Measurements from ENCODE around the gene BCLAF1.
"Not testable (repeated sequence)": the region's sequence is repeated elsewhere in the genome, so short reads cannot be mapped to it uniquely, and the experiment has no call there.

BCLAF1 gene

DNA sequence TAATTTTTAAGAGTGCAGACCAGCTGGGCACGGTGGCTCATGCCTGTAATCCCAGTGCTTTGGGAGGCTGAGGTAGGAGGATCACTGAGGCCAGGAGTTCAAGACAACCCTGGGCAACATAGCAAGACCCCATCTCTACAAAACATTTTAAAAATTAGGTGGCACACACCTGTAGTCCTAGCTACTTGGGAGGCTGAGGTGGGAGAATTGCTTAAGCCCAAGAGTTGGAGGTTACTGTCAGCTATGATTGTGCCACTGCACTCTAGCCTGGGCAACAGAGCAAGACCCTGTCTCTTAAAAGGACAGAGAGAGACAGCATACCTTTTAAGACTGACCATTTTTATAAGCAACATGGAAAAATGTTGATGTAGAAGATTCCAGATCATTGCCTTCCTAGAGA, 18.8 kb upstream of the BCLAF1 start:
- not testable (repeated sequence) for H3K27me3 ChIP-seq (ENCODE audit: insufficient read depth, low read length); H3K27ac ChIP-seq (ENCODE audit: low read depth, low read length); H3K4me3 ChIP-seq (ENCODE audit: low read length); H3K4me1 ChIP-seq (ENCODE audit: insufficient read depth, low read length); H3K36me3 ChIP-seq (ENCODE audit: insufficient read depth, low read length); H3K9me3 ChIP-seq (ENCODE audit: insufficient read depth, low read depth, low read length); H3K9ac ChIP-seq (ENCODE audit: low read depth, low read length)
- 100% methylated on average over 1 of the region's 1 CpG for WGBS

DNA sequence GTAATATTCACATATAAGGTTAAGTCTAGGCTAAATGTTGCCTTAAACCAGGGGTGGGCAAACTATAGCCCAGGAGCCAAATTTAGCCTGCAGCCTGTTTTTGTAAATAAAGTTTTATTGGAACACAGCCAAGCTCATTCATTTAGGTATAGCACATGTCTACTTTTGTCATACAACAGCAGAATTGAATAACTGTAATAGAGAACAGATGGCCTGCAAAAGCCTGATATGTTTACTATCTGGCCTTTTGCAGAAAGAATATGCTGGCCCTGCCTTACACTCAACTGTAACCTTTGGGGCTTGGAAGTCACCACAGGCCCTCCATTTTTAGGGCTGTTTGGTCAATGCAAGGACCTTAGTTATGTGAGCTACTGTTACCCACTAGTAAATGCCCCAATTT, 17.7 kb upstream of the BCLAF1 start:
- Histone ChIP-seq H3K36me3 (ENCODE audit: insufficient read depth, low read length) (no peaks in the 10 kb centered on the region), H3K27me3 (ENCODE audit: insufficient read depth, low read length) (no peaks in the 10 kb centered on the region), H3K4me3 (ENCODE audit: low read length) (no peak overlapping the region), H3K9ac (ENCODE audit: low read depth, low read length) (no peak overlapping the region), H3K27ac (ENCODE audit: low read depth, low read length) (no peak overlapping the region), H3K9me3 (ENCODE audit: insufficient read depth, low read depth, low read length) (no peaks in the 10 kb centered on the region), H3K4me1 (ENCODE audit: insufficient read depth, low read length) (no peaks in the 10 kb centered on the region)

DNA sequence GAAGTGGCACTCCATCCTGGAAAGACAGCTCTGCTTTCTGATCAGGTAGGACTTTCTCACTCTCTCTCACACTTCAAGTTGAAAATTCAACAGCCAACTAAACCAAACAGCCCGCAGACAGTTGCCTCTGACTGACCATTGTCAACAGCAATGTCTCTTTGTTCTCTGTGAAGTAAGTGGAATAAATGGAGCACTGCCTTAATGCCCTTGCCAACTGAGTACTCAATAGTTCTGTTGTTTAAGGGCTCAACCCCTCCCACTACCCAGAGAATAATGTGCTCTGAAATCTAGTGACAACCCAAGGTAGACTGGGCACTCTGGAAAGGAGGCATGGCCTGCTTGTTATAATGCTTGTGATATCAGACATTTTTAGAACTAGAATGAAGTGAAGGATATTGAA, 16.8 kb upstream of the BCLAF1 start:
- Histone ChIP-seq H3K4me1 (ENCODE audit: insufficient read depth, low read length) (no peaks in the 10 kb centered on the region), H3K27ac (ENCODE audit: low read depth, low read length) (no peak overlapping the region), H3K9me3 (ENCODE audit: insufficient read depth, low read depth, low read length) (no peaks in the 10 kb centered on the region), H3K27me3 (ENCODE audit: insufficient read depth, low read length) (no peaks in the 10 kb centered on the region), H3K36me3 (ENCODE audit: insufficient read depth, low read length) (no peaks in the 10 kb centered on the region), H3K9ac (ENCODE audit: low read depth, low read length) (no peak overlapping the region), H3K4me3 (ENCODE audit: low read length) (no peak overlapping the region)
- WGBS, result 92% methylated on average over 1 of the region's 1 CpG

DNA sequence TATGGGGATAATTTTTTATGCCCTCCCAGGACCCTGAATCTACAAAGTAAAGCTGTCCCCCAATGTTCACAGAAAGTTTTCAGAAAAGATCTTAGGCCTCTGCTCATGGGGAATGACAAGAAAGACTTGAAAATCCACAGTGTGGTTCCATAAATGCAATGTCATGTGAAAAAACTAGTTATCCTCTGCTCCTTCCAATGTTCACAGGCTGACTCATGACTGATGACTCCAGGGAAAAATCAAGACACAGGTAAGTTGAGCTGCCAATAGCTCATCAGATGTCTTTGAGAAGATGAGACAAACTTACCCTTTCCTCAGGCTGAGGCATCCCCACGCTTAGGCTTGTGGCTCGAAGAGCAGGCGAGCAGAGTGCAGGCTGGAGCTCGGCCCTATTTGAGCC, 14.8 kb upstream of the BCLAF1 start:
- WGBS, result 93% methylated on average over 4 of the region's 4 CpGs

DNA sequence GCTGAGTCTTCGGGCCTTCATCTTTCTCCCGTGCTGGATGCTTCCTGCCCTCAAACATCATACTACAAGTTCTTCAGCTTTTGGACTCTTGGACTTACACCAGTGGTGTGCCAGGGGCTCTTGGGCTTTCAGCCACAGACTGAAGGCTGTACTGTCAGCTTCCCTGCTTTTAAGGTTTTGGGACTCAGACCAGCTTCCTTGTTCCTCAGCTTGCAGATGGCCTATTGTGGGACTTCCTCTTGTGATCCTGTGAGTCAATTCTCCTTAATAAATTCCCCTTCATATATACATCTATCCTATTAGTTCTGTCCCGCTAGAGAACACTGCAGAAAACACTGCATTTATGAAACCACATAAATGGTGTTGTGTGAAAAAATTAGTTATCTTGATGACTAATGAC, 13.9 kb upstream of the BCLAF1 start:
- WGBS, result 92% methylated on average over 3 of the region's 3 CpGs
- H3K4me3 ChIP-seq (ENCODE audit: low read length), result no peak overlapping the region
- H3K4me1 ChIP-seq (ENCODE audit: insufficient read depth, low read length), result no peaks in the 10 kb centered on the region
- no peaks in the 10 kb centered on the region for H3K27me3 ChIP-seq (ENCODE audit: insufficient read depth, low read length)
- no peaks in the 10 kb centered on the region for H3K9me3 ChIP-seq (ENCODE audit: insufficient read depth, low read depth, low read length)
- no peak overlapping the region for H3K27ac ChIP-seq (ENCODE audit: low read depth, low read length)
- no peaks in the 10 kb centered on the region for H3K36me3 ChIP-seq (ENCODE audit: insufficient read depth, low read length)
- no peak overlapping the region for H3K9ac ChIP-seq (ENCODE audit: low read depth, low read length)

More for the DNA sequence above, 14.8 kb upstream of the BCLAF1 start:
- H3K27ac ChIP-seq (ENCODE audit: low read depth, low read length), result no peak overlapping the region
- no peak overlapping the region for H3K9ac ChIP-seq (ENCODE audit: low read depth, low read length)
- H3K4me3 ChIP-seq (ENCODE audit: low read length), result no peak overlapping the region
- no peaks in the 10 kb centered on the region for H3K36me3 ChIP-seq (ENCODE audit: insufficient read depth, low read length)
- H3K4me1 ChIP-seq (ENCODE audit: insufficient read depth, low read length), result no peaks in the 10 kb centered on the region
- H3K9me3 ChIP-seq (ENCODE audit: insufficient read depth, low read depth, low read length), result no peaks in the 10 kb centered on the region
- H3K27me3 ChIP-seq (ENCODE audit: insufficient read depth, low read length), result no peaks in the 10 kb centered on the region

DNA sequence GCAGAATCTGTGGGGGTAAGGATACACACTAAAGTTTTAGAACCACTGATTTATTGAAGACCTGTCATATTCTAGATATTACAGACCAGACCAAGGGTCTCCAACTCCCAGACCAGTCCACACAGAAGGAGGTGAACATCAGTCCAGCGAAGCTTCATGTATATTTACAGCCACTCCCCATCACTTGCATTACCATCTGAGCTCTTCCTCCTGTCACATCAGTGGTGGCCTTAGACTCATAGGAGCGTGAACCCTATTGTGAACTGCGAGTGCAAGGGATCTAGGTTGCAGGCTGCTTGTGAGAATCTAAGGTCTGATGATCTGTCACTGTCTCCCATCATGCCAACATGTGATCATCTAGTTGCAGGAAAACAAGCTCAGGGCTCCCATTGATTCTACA, 5.0 kb upstream of the BCLAF1 start:
- WGBS, result 93% methylated on average over 3 of the region's 3 CpGs
- Histone ChIP-seq H3K27ac (ENCODE audit: low read depth, low read length) (no peak overlapping the region), H3K4me1 (ENCODE audit: insufficient read depth, low read length) (peaks cover 7% of the 10 kb centered on the region), H3K4me3 (ENCODE audit: low read length) (no peak overlapping the region), H3K27me3 (ENCODE audit: insufficient read depth, low read length) (no peaks in the 10 kb centered on the region), H3K9me3 (ENCODE audit: insufficient read depth, low read depth, low read length) (no peaks in the 10 kb centered on the region), H3K9ac (ENCODE audit: low read depth, low read length) (no peak overlapping the region), H3K36me3 (ENCODE audit: insufficient read depth, low read length) (no peaks in the 10 kb centered on the region)

DNA sequence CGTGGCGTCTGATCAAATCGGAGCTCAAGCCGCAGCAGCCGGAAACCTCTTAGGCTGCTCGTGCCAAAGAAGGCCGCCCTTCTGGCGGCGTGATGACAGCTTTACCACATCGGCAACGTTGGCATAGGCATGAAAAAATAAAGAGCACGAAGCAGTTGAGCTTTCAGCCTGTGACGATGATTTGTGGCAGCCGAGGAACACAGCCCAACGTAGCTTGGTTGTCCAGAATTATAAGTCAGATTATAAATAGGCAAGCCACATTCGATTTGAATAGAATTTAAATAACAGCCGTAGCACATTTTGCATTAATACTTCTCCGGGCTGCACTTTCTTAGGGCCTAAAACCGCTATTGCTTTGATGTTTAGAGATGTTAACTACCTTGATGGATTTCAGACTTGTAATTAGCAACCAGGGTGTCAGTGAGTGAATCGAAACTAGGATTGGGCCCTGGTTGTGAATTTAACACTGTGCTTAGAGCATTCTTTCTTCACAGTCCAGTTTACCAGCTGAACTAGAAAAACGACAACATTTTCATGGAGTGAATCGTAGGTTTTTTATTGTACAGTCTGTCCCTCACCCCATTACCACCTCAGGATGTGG, 864 bp upstream of the BCLAF1 start:
- peak overlapping the region; percentile 99 for H3K4me3 ChIP-seq (ENCODE audit: low read length)
- 10% methylated on average over 22 of the region's 22 CpGs for WGBS
- no peaks in the 10 kb centered on the region for H3K36me3 ChIP-seq (ENCODE audit: insufficient read depth, low read length)
- peak overlapping the region; percentile 96 for H3K27ac ChIP-seq (ENCODE audit: low read depth, low read length)
- no peaks in the 10 kb centered on the region for H3K27me3 ChIP-seq (ENCODE audit: insufficient read depth, low read length)
- H3K9me3 ChIP-seq (ENCODE audit: insufficient read depth, low read depth, low read length), result no peaks in the 10 kb centered on the region
- H3K9ac ChIP-seq (ENCODE audit: low read depth, low read length), result peak overlapping the region; percentile 100
- peaks cover 9% of the 10 kb centered on the region for H3K4me1 ChIP-seq (ENCODE audit: insufficient read depth, low read length)

DNA sequence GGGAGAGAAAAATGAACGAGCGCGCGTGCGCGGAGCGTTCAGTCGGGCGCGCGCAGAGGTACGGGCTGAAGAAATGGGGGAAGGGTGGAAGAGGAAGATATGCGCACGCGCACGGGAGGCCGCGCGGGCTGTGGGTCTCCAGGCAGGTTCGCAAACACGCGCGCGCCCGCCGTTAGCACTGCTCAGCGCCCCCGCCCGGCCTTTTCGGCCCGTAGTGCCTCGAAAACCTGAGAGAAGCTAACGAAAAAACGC, 393 bp downstream of the BCLAF1 start:
- under 1% methylated on average over 34 of the region's 34 CpGs for WGBS
- Histone ChIP-seq H3K4me1 (ENCODE audit: insufficient read depth, low read length) (peaks cover 20% of the 10 kb centered on the region), H3K9me3 (ENCODE audit: insufficient read depth, low read depth, low read length) (no peaks in the 10 kb centered on the region)

DNA sequence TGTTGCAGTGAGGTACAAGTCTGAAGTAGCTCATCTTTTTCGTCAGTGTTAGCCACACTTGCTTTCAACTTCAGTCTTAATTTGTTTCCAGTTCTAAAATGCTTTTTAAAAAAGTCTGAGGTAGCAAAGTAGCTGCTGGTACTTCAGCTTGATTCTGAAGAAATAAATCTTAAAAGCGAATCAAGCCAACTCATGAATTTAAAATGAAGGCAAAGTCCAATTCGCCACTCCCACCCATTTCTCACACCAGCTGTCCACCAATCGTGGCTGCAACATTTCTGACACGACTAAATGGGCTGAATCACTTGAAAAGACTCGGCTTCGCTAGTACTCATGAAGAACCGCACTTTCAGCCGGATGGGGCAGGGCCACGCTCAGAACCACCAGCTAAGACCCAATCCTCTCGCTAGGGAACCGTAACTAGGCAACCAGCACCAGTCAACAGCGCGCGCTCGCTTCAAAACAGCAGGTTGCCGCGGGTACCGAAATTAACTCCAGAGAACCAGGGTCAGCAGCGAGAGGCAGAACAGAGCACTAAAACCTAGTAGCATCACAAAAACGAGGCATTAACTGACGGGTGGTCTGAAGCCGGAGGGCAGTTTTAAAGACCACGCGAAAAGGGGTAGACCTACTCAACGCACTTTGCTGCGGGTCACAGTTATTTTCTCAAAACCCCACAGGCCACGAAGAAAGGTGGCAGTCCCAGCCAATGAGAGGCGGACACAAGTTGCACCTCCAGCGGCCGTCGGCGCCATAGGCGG, 900 bp downstream of the BCLAF1 start:
- peak overlapping the region; percentile 100 for H3K9ac ChIP-seq (ENCODE audit: low read depth, low read length)
- WGBS, result under 1% methylated on average over 34 of the region's 34 CpGs
- H3K4me1 ChIP-seq (ENCODE audit: insufficient read depth, low read length), result peaks cover 23% of the 10 kb centered on the region

More for the DNA sequence above, 393 bp downstream of the BCLAF1 start:
- Histone ChIP-seq H3K4me3 (ENCODE audit: low read length) (peak overlapping the region; percentile 99), H3K27ac (ENCODE audit: low read depth, low read length) (peak overlapping the region; percentile 99), H3K36me3 (ENCODE audit: insufficient read depth, low read length) (no peaks in the 10 kb centered on the region), H3K9ac (ENCODE audit: low read depth, low read length) (peak overlapping the region; percentile 100), H3K27me3 (ENCODE audit: insufficient read depth, low read length) (no peaks in the 10 kb centered on the region)

DNA sequence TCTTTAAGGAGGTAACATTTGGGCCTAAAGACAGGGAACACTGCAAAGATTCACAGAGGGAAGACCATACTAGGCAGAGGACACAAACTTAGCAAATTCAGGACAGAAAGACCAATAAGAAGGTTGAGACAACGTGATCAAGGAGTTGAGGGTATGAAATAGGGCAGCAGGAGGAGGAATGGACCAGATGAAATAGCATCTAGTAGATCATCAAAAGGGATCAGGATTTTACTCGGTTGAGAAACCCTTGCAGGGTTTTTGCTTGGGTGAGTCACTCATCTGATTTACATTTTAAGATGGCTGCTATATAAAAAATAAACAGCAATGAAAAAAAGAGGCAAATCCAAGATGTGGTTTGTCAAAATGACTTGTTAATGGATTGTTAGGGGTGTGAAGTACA, 4.7 kb downstream of the BCLAF1 start:
- H3K9ac ChIP-seq (ENCODE audit: low read depth, low read length), result no peak overlapping the region
- peak overlapping the region; percentile 8; the same call in 1 of the 2 replicates for H3K4me3 ChIP-seq (ENCODE audit: low read length)
- no peak overlapping the region for H3K27ac ChIP-seq (ENCODE audit: low read depth, low read length)
- peaks cover 16% of the 10 kb centered on the region; the same call in 1 of the 2 replicates for H3K4me1 ChIP-seq (ENCODE audit: insufficient read depth, low read length)
- H3K9me3 ChIP-seq (ENCODE audit: insufficient read depth, low read depth, low read length), result no peaks in the 10 kb centered on the region
- 22% methylated on average over 2 of the region's 2 CpGs for WGBS
- H3K36me3 ChIP-seq (ENCODE audit: insufficient read depth, low read length), result peaks cover 30% of the 10 kb centered on the region
- H3K27me3 ChIP-seq (ENCODE audit: insufficient read depth, low read length), result no peaks in the 10 kb centered on the region

More for the DNA sequence above, 900 bp downstream of the BCLAF1 start:
- H3K27me3 ChIP-seq (ENCODE audit: insufficient read depth, low read length), result no peaks in the 10 kb centered on the region
- H3K9me3 ChIP-seq (ENCODE audit: insufficient read depth, low read depth, low read length), result no peaks in the 10 kb centered on the region
- H3K36me3 ChIP-seq (ENCODE audit: insufficient read depth, low read length), result no peaks in the 10 kb centered on the region
- peak overlapping the region; percentile 99 for H3K4me3 ChIP-seq (ENCODE audit: low read length)
- H3K27ac ChIP-seq (ENCODE audit: low read depth, low read length), result peak overlapping the region; percentile 99

DNA sequence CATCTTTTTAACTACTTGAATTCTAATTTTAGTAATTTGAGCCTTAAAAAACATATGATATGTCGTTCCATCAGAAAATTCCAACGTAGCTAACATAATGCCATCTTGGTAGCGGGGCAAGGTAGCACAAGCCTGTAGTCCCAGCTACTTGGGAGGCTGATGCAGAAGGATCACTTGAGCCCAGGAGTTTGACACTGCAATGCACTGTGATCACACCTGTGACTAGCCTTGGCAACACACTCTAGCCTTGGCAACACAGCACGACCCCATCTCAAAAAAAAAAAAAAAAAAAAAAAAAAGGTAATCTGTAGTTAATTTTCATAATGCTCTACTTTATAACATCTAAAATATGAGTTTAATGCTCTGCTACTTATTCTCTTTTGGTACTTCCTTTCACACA, 6.7 kb downstream of the BCLAF1 start:
- no peak overlapping the region for H3K9ac ChIP-seq (ENCODE audit: low read depth, low read length)

More for the DNA sequence above, 6.7 kb downstream of the BCLAF1 start:
- Histone ChIP-seq H3K9me3 (ENCODE audit: insufficient read depth, low read depth, low read length) (no peaks in the 10 kb centered on the region), H3K27me3 (ENCODE audit: insufficient read depth, low read length) (no peaks in the 10 kb centered on the region), H3K36me3 (ENCODE audit: insufficient read depth, low read length) (peaks cover 48% of the 10 kb centered on the region), H3K4me3 (ENCODE audit: low read length) (no peak overlapping the region), H3K4me1 (ENCODE audit: insufficient read depth, low read length) (peaks cover 14% of the 10 kb centered on the region; the same call in 1 of the 2 replicates), H3K27ac (ENCODE audit: low read depth, low read length) (no peak overlapping the region)
- 94% methylated on average over 3 of the region's 4 CpGs for WGBS

Measured in HUES64 (cell line).